Trophoblast cell (in vitro differentiated cells and primary cell): Measurements from ENCODE around the gene DNAJC28.
"Not testable (repeated sequence)": the region's sequence is repeated elsewhere in the genome, so short reads cannot be mapped to it uniquely, and the experiment has no call there.

Experiments used
- DNase-seq, 2 donors: peaks; one replicate each; pipeline ENCODE4 v3.0.0-alpha.2; 2016
- H2AFZ ChIP-seq: 2 replicates; pipeline ENCODE4 v1.6.1; 2013; ENCODE audit warnings: low read length, moderate library complexity, mild to moderate bottlenecking; ENCODE audit not compliant: insufficient read depth, poor library complexity
- H2AK5ac ChIP-seq: 2 replicates; pipeline ENCODE4 v1.6.1; 2013; ENCODE audit warnings: mild to moderate bottlenecking, low read length
- H2BK120ac ChIP-seq: 2 replicates; pipeline ENCODE4 v1.6.1; 2013; ENCODE audit warnings: low read length, mild to moderate bottlenecking, moderate library complexity; ENCODE audit not compliant: insufficient read depth, poor library complexity
- H2BK12ac ChIP-seq: 2 replicates; pipeline ENCODE4 v1.6.1; 2013; ENCODE audit warnings: mild to moderate bottlenecking, low read length, moderate library complexity
- H2BK5ac ChIP-seq: 2 replicates; pipeline ENCODE4 v1.6.1; 2013; ENCODE audit warnings: low read length, low read depth, moderate library complexity, mild to moderate bottlenecking; ENCODE audit not compliant: poor library complexity
- H3K14ac ChIP-seq: 2 replicates; pipeline ENCODE4 v1.6.1; 2013; ENCODE audit warnings: mild to moderate bottlenecking, low read length
- H3K18ac ChIP-seq: 2 replicates; pipeline ENCODE4 v1.6.1; 2013; ENCODE audit warnings: mild to moderate bottlenecking, low read length
- H3K23ac ChIP-seq: 2 replicates; pipeline ENCODE4 v1.6.1; 2013; ENCODE audit warnings: low read length
- H3K27ac ChIP-seq: 2 replicates; pipeline ENCODE4 v1.5.1; 2013; ENCODE audit warnings: low read depth, mild to moderate bottlenecking, inconsistent platforms, low read length, moderate library complexity
- H3K27me3 ChIP-seq: 2 replicates; pipeline ENCODE4 v1.6.1; 2013; ENCODE audit warnings: inconsistent platforms, mild to moderate bottlenecking, low read length, moderate library complexity; ENCODE audit not compliant: insufficient read depth
- H3K36me3 ChIP-seq, 2 experiments: 1 replicate in 1 of 2; 2 replicates in 1 of 2; pipeline ENCODE4 v1.6.1; 2013; ENCODE audit warnings: low read length in 2 of 2, mild to moderate bottlenecking in 2 of 2, moderate library complexity in 1 of 2; ENCODE audit not compliant: insufficient read depth in 2 of 2, control insufficient read depth in 1 of 2
- H3K4ac ChIP-seq: 2 replicates; pipeline ENCODE4 v1.6.1; 2013; ENCODE audit warnings: low read depth, mild to moderate bottlenecking, low read length, moderate library complexity
- H3K4me1 ChIP-seq, 2 experiments: 1 replicate in 1 of 2; 2 replicates in 1 of 2; pipeline ENCODE4 v1.6.1; 2013; ENCODE audit warnings: low read length in 2 of 2, mild to moderate bottlenecking in 2 of 2, moderate library complexity in 1 of 2; ENCODE audit not compliant: insufficient read depth in 2 of 2, control insufficient read depth in 1 of 2
- H3K4me2 ChIP-seq: 2 replicates; pipeline ENCODE4 v1.6.1; 2013; ENCODE audit warnings: inconsistent platforms, mild to moderate bottlenecking, low read length, moderate library complexity
- H3K4me3 ChIP-seq: 2 replicates; pipeline ENCODE4 v1.5.1; 2013; ENCODE audit warnings: mild to moderate bottlenecking, low read depth, low read length, inconsistent platforms
- H3K79me1 ChIP-seq: one replicate; pipeline ENCODE4 v1.6.1; 2013; ENCODE audit warnings: low read length
- H3K79me2 ChIP-seq: 2 replicates; pipeline ENCODE4 v1.6.1; 2013; ENCODE audit warnings: low read length, mild to moderate bottlenecking; ENCODE audit not compliant: control insufficient read depth, insufficient read depth, poor library complexity
- H3K9ac ChIP-seq: 2 replicates; pipeline ENCODE4 v1.6.1; 2013; ENCODE audit warnings: mild to moderate bottlenecking, low read length
- H3K9me3 ChIP-seq: 2 replicates; pipeline ENCODE4 v1.6.1; 2013; ENCODE audit warnings: low read depth, mild to moderate bottlenecking, control low read depth, inconsistent platforms, low read length; ENCODE audit not compliant: insufficient read depth
- H4K12ac ChIP-seq: 2 replicates; pipeline ENCODE4 v1.6.1; 2013; ENCODE audit warnings: low read depth, mild to moderate bottlenecking, low read length, moderate library complexity
- H4K8ac ChIP-seq: 2 replicates; pipeline ENCODE4 v1.6.1; 2013; ENCODE audit warnings: low read depth, mild to moderate bottlenecking, low read length, moderate library complexity
- H4K91ac ChIP-seq: one replicate; pipeline ENCODE4 v1.6.1; 2013; ENCODE audit warnings: low read depth, mild to moderate bottlenecking, low read length, moderate library complexity
- WGBS: extraction: QIAGEN DNeasy Blood & Tissue Kit; methylation state at CpG from one replicate; pipeline ENCODE4 v1.1.7; 2013; ENCODE audit warnings: missing lambda C conversion rate; ENCODE audit not compliant: insufficient read length, insufficient coverage; ENCODE audit errors: extremely low coverage; 5-methylcytosine and 5-hydroxymethylcytosine counted together

The DNAJC28 gene

GRCh38 chr21:33510826-33511225 lies 19.3 kb upstream of the DNAJC28 start:
- H2BK120ac ChIP-seq: no peak overlapping the region
- H2AK5ac ChIP-seq: no peak overlapping the region
- no peak overlapping the region for H3K4me2 ChIP-seq
- H3K27ac ChIP-seq: no peak overlapping the region
- H3K9me3 ChIP-seq: no peaks in the 10 kb centered on the region
- no peak for DNase-seq
- H4K91ac ChIP-seq: no peak overlapping the region
- no peak overlapping the region for H3K18ac ChIP-seq
- no peaks in the 10 kb centered on the region for H3K4me1 ChIP-seq
- no peak overlapping the region for H3K4ac ChIP-seq
- no CpG with 5 or more reads among the region's 8 CpGs for WGBS
- H2BK12ac ChIP-seq: no peak overlapping the region
- peaks cover 27 to 36% of the 10 kb centered on the region in 2 experiments for H3K36me3 ChIP-seq
- no peak overlapping the region for H3K23ac ChIP-seq
- no peak overlapping the region for H2BK5ac ChIP-seq
- no peak overlapping the region for H3K14ac ChIP-seq
- no peak overlapping the region for H4K8ac ChIP-seq
- no peaks in the 10 kb centered on the region for H3K79me1 ChIP-seq
- H3K27me3 ChIP-seq: no peaks in the 10 kb centered on the region
- no peaks in the 10 kb centered on the region for H3K79me2 ChIP-seq
- H2AFZ ChIP-seq: no peak overlapping the region
- no peak overlapping the region for H3K4me3 ChIP-seq
- no peak overlapping the region for H4K12ac ChIP-seq
- peak overlapping the region; percentile 48 for H3K9ac ChIP-seq

DNA sequence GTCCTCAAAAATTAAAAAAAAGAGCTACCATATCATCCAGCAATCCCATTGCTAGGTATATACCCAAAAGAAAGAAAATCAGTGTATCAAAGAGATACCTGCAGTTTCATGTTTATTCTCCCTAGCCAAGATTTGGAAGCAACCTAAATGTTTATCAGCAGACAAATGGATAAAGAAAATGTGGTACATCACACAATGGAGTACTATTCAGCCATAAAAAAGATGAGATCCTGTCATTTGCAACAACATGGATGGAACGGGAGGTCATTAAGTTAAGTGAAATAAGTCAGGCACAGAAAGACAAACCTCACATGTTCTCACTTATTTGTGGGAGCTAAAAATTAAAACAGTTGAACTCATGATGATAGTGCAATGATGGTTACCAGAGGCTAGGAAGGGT lies 15.5 kb upstream of the DNAJC28 start:
- not testable (repeated sequence) for H3K27ac ChIP-seq, H3K9ac ChIP-seq, H3K79me2 ChIP-seq, H2BK12ac ChIP-seq, H3K4me1 ChIP-seq, H3K4me2 ChIP-seq, H2BK120ac ChIP-seq, H3K14ac ChIP-seq, H4K12ac ChIP-seq, H2AK5ac ChIP-seq, H4K8ac ChIP-seq, H3K27me3 ChIP-seq, H3K9me3 ChIP-seq, H3K4me3 ChIP-seq, H2AFZ ChIP-seq, DNase-seq, H3K79me1 ChIP-seq, H3K4ac ChIP-seq, H4K91ac ChIP-seq, H2BK5ac ChIP-seq, H3K18ac ChIP-seq, H3K23ac ChIP-seq
- H3K36me3 ChIP-seq: peaks cover 13 to 24% of the 10 kb centered on the region in 2 experiments
- no CpG with 5 or more reads among the region's 1 CpG for WGBS

- no peak overlapping the region for H2BK5ac ChIP-seq
- H3K14ac ChIP-seq: no peak overlapping the region
- peaks cover 7 to 18% of the 10 kb centered on the region in 2 experiments for H3K36me3 ChIP-seq
- no peak overlapping the region for H4K12ac ChIP-seq
- H3K79me1 ChIP-seq: no peaks in the 10 kb centered on the region
- no peaks in the 10 kb centered on the region for H3K9me3 ChIP-seq
- H3K4me2 ChIP-seq: no peak overlapping the region
- H2BK120ac ChIP-seq: no peak overlapping the region
- H3K9ac ChIP-seq: no peak overlapping the region
- no peaks in the 10 kb centered on the region for H3K79me2 ChIP-seq
- H3K27me3 ChIP-seq: no peaks in the 10 kb centered on the region
- no peak for DNase-seq
- H3K4me1 ChIP-seq: no peaks in the 10 kb centered on the region
- H2AK5ac ChIP-seq: no peak overlapping the region
- no peak overlapping the region for H3K27ac ChIP-seq
- no CpG with 5 or more reads among the region's 8 CpGs for WGBS
- no peak overlapping the region for H3K23ac ChIP-seq
- no peak overlapping the region for H4K91ac ChIP-seq
- H3K18ac ChIP-seq: no peak overlapping the region
- no peak overlapping the region for H3K4ac ChIP-seq
- no peak overlapping the region for H2BK12ac ChIP-seq
- no peak overlapping the region for H3K4me3 ChIP-seq
- no peak overlapping the region for H2AFZ ChIP-seq
- no peak overlapping the region for H4K8ac ChIP-seq
Measured at GRCh38 chr21:33505833-33506232, 14.3 kb upstream of the DNAJC28 start.

DNA sequence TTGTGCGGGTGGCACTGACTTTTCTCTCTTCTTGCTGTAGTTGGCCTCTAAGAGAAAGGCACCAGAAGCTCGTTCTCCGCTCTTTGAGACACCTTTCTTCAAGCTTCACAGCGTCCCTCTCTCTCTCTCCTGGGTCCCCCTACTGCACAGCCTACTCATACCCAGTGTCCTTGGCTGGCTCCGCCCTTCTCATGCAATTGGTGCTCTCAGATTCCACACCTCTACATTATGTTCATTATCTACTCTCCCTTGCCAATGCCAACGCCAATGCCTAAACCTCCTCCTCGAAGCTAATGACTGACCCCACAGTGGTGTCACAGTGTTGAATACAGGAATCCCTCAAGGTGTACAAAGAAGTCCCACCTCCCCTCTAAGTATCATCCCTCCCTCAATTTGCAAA lies 4.8 kb upstream of the DNAJC28 start:
- Histone ChIP-seq H3K27ac (no peak overlapping the region), H4K8ac (no peak overlapping the region), H3K4me2 (no peak overlapping the region), H3K4me1 (no peaks in the 10 kb centered on the region), H4K91ac (no peak overlapping the region), H3K18ac (no peak overlapping the region), H3K4ac (no peak overlapping the region), H3K9ac (no peak overlapping the region), H2BK12ac (no peak overlapping the region), H3K9me3 (no peaks in the 10 kb centered on the region), H3K27me3 (no peaks in the 10 kb centered on the region), H2AFZ (no peak overlapping the region), H3K79me1 (peaks cover 2% of the 10 kb centered on the region), H3K23ac (no peak overlapping the region), H4K12ac (no peak overlapping the region), H2AK5ac (no peak overlapping the region), H3K79me2 (no peaks in the 10 kb centered on the region), H3K36me3 (no peaks in the 10 kb centered on the region), H3K4me3 (no peak overlapping the region), H2BK120ac (no peak overlapping the region), H3K14ac (no peak overlapping the region), H2BK5ac (no peak overlapping the region)
- DNase-seq: no peak
- WGBS: no CpG with 5 or more reads among the region's 7 CpGs
